ENCODE results near the gene SFSWAP.

DNA sequence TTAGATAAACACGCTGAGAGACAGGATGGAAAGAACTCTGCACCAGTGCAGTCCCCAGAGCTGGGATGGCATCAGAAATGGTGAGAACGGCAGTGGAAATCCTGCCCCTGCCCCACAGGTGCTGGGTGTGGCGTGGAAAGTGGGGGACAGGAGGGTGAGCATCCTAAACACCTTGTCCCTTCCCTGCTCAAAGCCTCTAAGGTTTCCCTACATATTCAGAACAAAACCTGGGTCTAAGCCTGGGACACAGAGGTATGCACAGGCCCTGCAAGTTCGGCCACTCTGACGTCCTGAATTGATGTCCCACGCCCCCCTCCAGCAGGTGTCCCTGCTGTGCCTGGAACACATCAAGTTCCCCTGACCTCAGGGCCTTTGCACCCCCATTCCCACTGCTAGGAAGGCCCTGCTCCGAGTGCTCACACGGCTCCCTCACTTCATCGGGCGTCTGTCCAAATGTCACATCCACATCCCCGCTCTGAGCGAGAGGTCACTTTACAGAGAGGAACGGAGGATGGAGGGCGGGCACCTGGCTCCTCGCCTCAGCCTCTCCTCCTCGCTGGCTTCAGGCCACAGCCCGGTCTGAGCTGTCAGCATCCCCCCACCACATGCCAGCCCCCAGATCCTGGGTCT is 38.5 kb upstream of the SFSWAP start:
- no peak for TF ChIP-seq EZH2phosphoT487 (IDR thresholded peaks at IDR 0.05; ENCODE audit: borderline replicate concordance)
- no peak for TF ChIP-seq CEBPB (IDR thresholded peaks at IDR 0.05; ENCODE audit: low read depth)
- TF ChIP-seq EZH2 (IDR thresholded peaks at IDR 0.05), result no peak
- TF ChIP-seq, protein P1, sequence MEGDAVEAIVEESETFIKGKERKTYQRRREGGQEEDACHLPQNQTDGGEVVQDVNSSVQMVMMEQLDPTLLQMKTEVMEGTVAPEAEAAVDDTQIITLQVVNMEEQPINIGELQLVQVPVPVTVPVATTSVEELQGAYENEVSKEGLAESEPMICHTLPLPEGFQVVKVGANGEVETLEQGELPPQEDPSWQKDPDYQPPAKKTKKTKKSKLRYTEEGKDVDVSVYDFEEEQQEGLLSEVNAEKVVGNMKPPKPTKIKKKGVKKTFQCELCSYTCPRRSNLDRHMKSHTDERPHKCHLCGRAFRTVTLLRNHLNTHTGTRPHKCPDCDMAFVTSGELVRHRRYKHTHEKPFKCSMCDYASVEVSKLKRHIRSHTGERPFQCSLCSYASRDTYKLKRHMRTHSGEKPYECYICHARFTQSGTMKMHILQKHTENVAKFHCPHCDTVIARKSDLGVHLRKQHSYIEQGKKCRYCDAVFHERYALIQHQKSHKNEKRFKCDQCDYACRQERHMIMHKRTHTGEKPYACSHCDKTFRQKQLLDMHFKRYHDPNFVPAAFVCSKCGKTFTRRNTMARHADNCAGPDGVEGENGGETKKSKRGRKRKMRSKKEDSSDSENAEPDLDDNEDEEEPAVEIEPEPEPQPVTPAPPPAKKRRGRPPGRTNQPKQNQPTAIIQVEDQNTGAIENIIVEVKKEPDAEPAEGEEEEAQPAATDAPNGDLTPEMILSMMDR (IDR thresholded peaks at IDR 0.05 in 2 of 3, conservative IDR thresholded peaks at IDR 0.05 in 1 of 3; ENCODE audit: borderline replicate concordance in 1 of 3, insufficient read depth in 1 of 3, low read depth in 2 of 3, low read length in 2 of 3), result no peak
- TF ChIP-seq POLR2A (IDR thresholded peaks at IDR 0.05; ENCODE audit: borderline replicate concordance, extremely low read depth, insufficient read depth, insufficient read length), result no peak
- TF ChIP-seq, protein P2, sequence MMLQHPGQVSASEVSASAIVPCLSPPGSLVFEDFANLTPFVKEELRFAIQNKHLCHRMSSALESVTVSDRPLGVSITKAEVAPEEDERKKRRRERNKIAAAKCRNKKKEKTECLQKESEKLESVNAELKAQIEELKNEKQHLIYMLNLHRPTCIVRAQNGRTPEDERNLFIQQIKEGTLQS (IDR thresholded peaks at IDR 0.05), result no peak
- TF ChIP-seq JUND (IDR thresholded peaks at IDR 0.05), result no peak
- TF ChIP-seq ZNF274 (IDR thresholded peaks at IDR 0.05; ENCODE audit: low read depth, low read length), result no peak
- TF ChIP-seq CBX3 (IDR thresholded peaks at IDR 0.05; ENCODE audit: low read depth), result no peak
